ENCODE data around the gene ETV4. TPM values are rescaled to one million over a fixed set of nuclear protein-coding genes. Genes with fewer than 3 reads are reported as not detected.

The ETV4 gene
- total and polyA plus RNA-seq, 2 donors (not counting 1 experiment from before 2014, with no cell fraction given) = not detected

DNA sequence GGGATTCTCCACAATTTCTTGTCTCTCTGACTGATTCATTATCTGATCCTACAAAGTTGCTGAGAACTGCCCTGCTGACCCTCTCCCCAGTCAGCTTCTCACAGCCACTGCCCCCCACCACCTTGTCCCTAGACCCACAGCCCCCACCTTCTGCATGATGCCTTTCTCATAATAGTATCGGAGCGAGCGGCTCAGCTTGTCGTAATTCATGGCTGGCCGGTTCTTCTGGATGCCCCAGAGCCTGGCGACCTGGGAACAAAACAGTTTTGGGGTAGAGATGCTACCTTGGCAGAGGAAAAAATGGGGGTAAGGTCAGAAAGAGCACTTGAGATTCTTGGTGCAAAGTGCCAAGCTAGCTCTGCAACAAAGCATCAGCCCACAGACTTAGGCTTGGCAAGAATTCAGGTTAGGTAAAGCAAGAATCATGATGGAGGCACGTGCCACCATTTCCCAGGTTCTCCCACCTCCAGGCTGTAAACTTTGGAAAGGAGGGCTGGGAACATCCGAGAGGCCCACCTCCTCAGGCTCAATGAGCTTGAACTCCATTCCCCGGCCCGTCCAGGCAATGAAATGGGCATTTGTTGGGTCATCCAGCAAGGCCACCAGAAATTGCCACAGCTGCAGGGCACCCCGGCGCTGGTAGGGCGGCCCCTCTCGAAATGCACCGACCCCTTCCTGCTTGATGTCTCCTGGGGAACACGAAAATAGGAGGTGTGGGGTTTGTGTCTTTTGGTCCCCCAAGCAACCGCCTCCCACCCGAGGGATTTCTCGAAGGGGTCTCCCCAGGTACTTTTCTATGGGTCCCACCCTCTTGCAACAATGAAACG lies 16.9 kb downstream of the ETV4 start:
- H3K4me1 ChIP-seq (ENCODE audit: control insufficient read depth in 2 of 2, insufficient read depth in 2 of 2, low read length in 2 of 2) = peaks cover 0 to 3% of the 10 kb centered on the region in 2 donors
- peaks cover 0 to 36% of the 10 kb centered on the region in 2 experiments for H3K36me3 ChIP-seq (replicated peaks in 1 of 2; ENCODE audit: control extremely low read depth in 1 of 2, control insufficient read depth in 1 of 2, extremely low read depth in 1 of 2, insufficient read depth in 2 of 2, low read length in 1 of 2)
- H3K4me1 Mint-ChIP-seq = no peaks in the 10 kb centered on the region
- no peak overlapping the region for H3K4me2 ChIP-seq (replicated peaks; ENCODE audit: low read depth, low read length, poor library complexity, severe bottlenecking)
- no peaks in the 10 kb centered on the region for H3K9me3 ChIP-seq (ENCODE audit: control extremely low read depth in 1 of 3, control insufficient read depth in 2 of 3, insufficient read depth in 1 of 3, low read length in 2 of 3)
- H3K27me3 ChIP-seq (replicated peaks in 1 of 4; ENCODE audit: control extremely low read depth in 1 of 4, control insufficient read depth in 3 of 4, insufficient read depth in 4 of 4, low read length in 3 of 4) = no peaks in the 10 kb centered on the region
- DNase-seq (no peak), ATAC-seq (ENCODE audit: low read depth) (no peak)
- H3K79me2 ChIP-seq (ENCODE audit: control insufficient read depth, insufficient read depth, low read length) = no peaks in the 10 kb centered on the region
- H3K4me3 Mint-ChIP-seq = no peak overlapping the region
- peaks cover 17% of the 10 kb centered on the region for H4K20me1 ChIP-seq (ENCODE audit: control insufficient read depth, insufficient read depth, low read length, poor library complexity, severe bottlenecking)
- no peak overlapping the region for H3K27ac Mint-ChIP-seq
- CTCF ChIA-PET = no interaction called here
- H3K27ac ChIP-seq (ENCODE audit: low read length in 2 of 2) = no peak overlapping the region
- H3K9ac ChIP-seq (ENCODE audit: low read length) = no peak overlapping the region
- H2AFZ ChIP-seq (ENCODE audit: insufficient read depth, low read depth, low read length, poor library complexity, severe bottlenecking) = no peak overlapping the region
- 96% methylated on average over 18 of the region's 20 CpGs for whole genome bisulfite sequencing (ENCODE audit: insufficient coverage)
- TF ChIP-seq, protein P1, sequence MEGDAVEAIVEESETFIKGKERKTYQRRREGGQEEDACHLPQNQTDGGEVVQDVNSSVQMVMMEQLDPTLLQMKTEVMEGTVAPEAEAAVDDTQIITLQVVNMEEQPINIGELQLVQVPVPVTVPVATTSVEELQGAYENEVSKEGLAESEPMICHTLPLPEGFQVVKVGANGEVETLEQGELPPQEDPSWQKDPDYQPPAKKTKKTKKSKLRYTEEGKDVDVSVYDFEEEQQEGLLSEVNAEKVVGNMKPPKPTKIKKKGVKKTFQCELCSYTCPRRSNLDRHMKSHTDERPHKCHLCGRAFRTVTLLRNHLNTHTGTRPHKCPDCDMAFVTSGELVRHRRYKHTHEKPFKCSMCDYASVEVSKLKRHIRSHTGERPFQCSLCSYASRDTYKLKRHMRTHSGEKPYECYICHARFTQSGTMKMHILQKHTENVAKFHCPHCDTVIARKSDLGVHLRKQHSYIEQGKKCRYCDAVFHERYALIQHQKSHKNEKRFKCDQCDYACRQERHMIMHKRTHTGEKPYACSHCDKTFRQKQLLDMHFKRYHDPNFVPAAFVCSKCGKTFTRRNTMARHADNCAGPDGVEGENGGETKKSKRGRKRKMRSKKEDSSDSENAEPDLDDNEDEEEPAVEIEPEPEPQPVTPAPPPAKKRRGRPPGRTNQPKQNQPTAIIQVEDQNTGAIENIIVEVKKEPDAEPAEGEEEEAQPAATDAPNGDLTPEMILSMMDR (IDR thresholded peaks at IDR 0.05) = no peak
- no peak for TF ChIP-seq EZH2 (IDR thresholded peaks at IDR 0.05; ENCODE audit: borderline replicate concordance, insufficient read depth, low read depth, low read length, poor library complexity, severe bottlenecking)
- H3K9me3 Mint-ChIP-seq (ENCODE audit: insufficient read depth) = no peaks in the 10 kb centered on the region
- no peak overlapping the region for H3K4me3 ChIP-seq (ENCODE audit: control extremely low read depth in 1 of 5, extremely low read depth in 1 of 5, insufficient read depth in 1 of 5, low read depth in 2 of 5, low read length in 4 of 5)
- H3K27me3 Mint-ChIP-seq = no peaks in the 10 kb centered on the region
- POLR2A ChIA-PET = no interaction called here
- intact Hi-C loops (cut with micrococcal nuclease) = no loop called here

- Mint-ChIP-seq H3K27ac (no peak overlapping the region), H3K27me3 (no peaks in the 10 kb centered on the region), H3K4me1 (no peaks in the 10 kb centered on the region), H3K9me3 (ENCODE audit: insufficient read depth) (no peaks in the 10 kb centered on the region), H3K4me3 (no peak overlapping the region)
- H3K4me2 ChIP-seq (replicated peaks; ENCODE audit: low read depth, low read length, poor library complexity, severe bottlenecking) = no peak overlapping the region
- no peak for DNase-seq
- intact Hi-C loops (cut with micrococcal nuclease) = no loop called here
- H3K27me3 ChIP-seq (replicated peaks in 1 of 4; ENCODE audit: control extremely low read depth in 1 of 4, control insufficient read depth in 3 of 4, insufficient read depth in 4 of 4, low read length in 3 of 4) = no peaks in the 10 kb centered on the region
- H3K4me3 ChIP-seq (ENCODE audit: control extremely low read depth in 1 of 5, extremely low read depth in 1 of 5, insufficient read depth in 1 of 5, low read depth in 2 of 5, low read length in 4 of 5) = no peak overlapping the region
- WGBS (ENCODE audit: insufficient coverage) = 98% methylated on average over 11 of the region's 13 CpGs
- no peaks in the 10 kb centered on the region for H3K79me2 ChIP-seq (ENCODE audit: control insufficient read depth, insufficient read depth, low read length)
- CTCF ChIA-PET = no interaction called here
- peaks cover 17% of the 10 kb centered on the region for H4K20me1 ChIP-seq (ENCODE audit: control insufficient read depth, insufficient read depth, low read length, poor library complexity, severe bottlenecking)
- H3K27ac ChIP-seq (ENCODE audit: low read length in 2 of 2) = no peak overlapping the region
- no peak overlapping the region for H2AFZ ChIP-seq (ENCODE audit: insufficient read depth, low read depth, low read length, poor library complexity, severe bottlenecking)
- no peak for TF ChIP-seq EZH2 (IDR thresholded peaks at IDR 0.05; ENCODE audit: borderline replicate concordance, insufficient read depth, low read depth, low read length, poor library complexity, severe bottlenecking)
- TF ChIP-seq, protein P1 (IDR thresholded peaks at IDR 0.05) = no peak
- peaks cover 1 to 43% of the 10 kb centered on the region in 2 experiments for H3K36me3 ChIP-seq (replicated peaks in 1 of 2; ENCODE audit: control extremely low read depth in 1 of 2, control insufficient read depth in 1 of 2, extremely low read depth in 1 of 2, insufficient read depth in 2 of 2, low read length in 1 of 2)
- POLR2A ChIA-PET = no interaction called here
- no peak for ATAC-seq (ENCODE audit: low read depth)
- H3K9me3 ChIP-seq (ENCODE audit: control extremely low read depth in 1 of 3, control insufficient read depth in 2 of 3, insufficient read depth in 1 of 3, low read length in 2 of 3) = no peaks in the 10 kb centered on the region
- H3K9ac ChIP-seq (ENCODE audit: low read length) = no peak overlapping the region
- peaks cover 0 to 3% of the 10 kb centered on the region in 2 donors for H3K4me1 ChIP-seq (ENCODE audit: control insufficient read depth in 2 of 2, insufficient read depth in 2 of 2, low read length in 2 of 2)
Measured at GRCh38 chr17:43528319-43528987, 17.7 kb downstream of the ETV4 start.
